Breast epithelium (tissue), 3 donors: ENCODE results near the gene CHTF18.

Experiments
- POLR2AphosphoS5 ChIP-seq, 3 donors: sonication (generic); formaldehyde crosslinking; IDR thresholded peaks; one replicate each; pipeline ENCODE4 v1.6.1; 2017; ENCODE audit warnings: antibody characterized with exemption in 3 of 3
- TF ChIP-seq, protein P1 (sequence below), 3 donors: fragments of 450-650 bp; IDR thresholded peaks; one replicate each; pipeline ENCODE4 v1.5.1; 2016 to 2017; ENCODE audit warnings: antibody characterized with exemption in 3 of 3, mild to moderate bottlenecking in 3 of 3, moderate library complexity in 3 of 3

GRCh38 chr16:825341-826061 lies 37.1 kb downstream of the CHTF18 start:
- TF ChIP-seq, protein P1, sequence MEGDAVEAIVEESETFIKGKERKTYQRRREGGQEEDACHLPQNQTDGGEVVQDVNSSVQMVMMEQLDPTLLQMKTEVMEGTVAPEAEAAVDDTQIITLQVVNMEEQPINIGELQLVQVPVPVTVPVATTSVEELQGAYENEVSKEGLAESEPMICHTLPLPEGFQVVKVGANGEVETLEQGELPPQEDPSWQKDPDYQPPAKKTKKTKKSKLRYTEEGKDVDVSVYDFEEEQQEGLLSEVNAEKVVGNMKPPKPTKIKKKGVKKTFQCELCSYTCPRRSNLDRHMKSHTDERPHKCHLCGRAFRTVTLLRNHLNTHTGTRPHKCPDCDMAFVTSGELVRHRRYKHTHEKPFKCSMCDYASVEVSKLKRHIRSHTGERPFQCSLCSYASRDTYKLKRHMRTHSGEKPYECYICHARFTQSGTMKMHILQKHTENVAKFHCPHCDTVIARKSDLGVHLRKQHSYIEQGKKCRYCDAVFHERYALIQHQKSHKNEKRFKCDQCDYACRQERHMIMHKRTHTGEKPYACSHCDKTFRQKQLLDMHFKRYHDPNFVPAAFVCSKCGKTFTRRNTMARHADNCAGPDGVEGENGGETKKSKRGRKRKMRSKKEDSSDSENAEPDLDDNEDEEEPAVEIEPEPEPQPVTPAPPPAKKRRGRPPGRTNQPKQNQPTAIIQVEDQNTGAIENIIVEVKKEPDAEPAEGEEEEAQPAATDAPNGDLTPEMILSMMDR (IDR thresholded peaks at IDR 0.05) = no peak
- TF ChIP-seq POLR2AphosphoS5 (IDR thresholded peaks at IDR 0.05) = no peak
